Urinary bladder (tissue), 4 donors: Measurements from ENCODE around the gene PPP2R5C. TPM values are rescaled to one million over a fixed set of nuclear protein-coding genes. Genes with fewer than 3 reads are reported as not detected.

ENCODE experiments used
- DNase-seq: peaks from one replicate; pipeline ENCODE4 v3.0.0-alpha.2; 2015; ENCODE audit errors: extremely low spot score
- H3K27ac ChIP-seq: one replicate; pipeline ENCODE4 v1.5.1; 2013; ENCODE audit warnings: low read depth, mild to moderate bottlenecking, moderate library complexity
- H3K36me3 ChIP-seq: one replicate; pipeline ENCODE4 v1.6.1; 2013; ENCODE audit warnings: mild to moderate bottlenecking, moderate library complexity; ENCODE audit not compliant: insufficient read depth
- H3K4me1 ChIP-seq: one replicate; pipeline ENCODE4 v1.6.1; 2013; ENCODE audit warnings: mild to moderate bottlenecking, moderate library complexity; ENCODE audit not compliant: insufficient read depth
- H3K4me3 ChIP-seq: one replicate; pipeline ENCODE4 v1.5.1; 2013; ENCODE audit warnings: low read depth, low read length
- WGBS: extraction: QIAGEN DNeasy Blood & Tissue Kit; methylation state at CpG from one replicate; pipeline ENCODE4 v1.1.7; 2013; 5-methylcytosine and 5-hydroxymethylcytosine counted together
- polyA plus RNA-seq: library from polyadenylated mRNA; stranded (reverse); fragments of 200-250 nt; gene quantifications from one replicate; pipeline ENCODE4 v1.2.3, GENCODE V29; 2013
- total RNA-seq: library from RNA; depleted of rRNA; stranded (reverse); fragments of >200 nt; gene quantifications from one replicate; pipeline ENCODE4 v1.2.3, GENCODE V29; 2014
- donor health status: healthy with polysubstance abuse.
- donor health status: healthy.

PPP2R5C gene
- total and polyA plus RNA-seq, 2 donors: 85.4 to 118 TPM

DNA sequence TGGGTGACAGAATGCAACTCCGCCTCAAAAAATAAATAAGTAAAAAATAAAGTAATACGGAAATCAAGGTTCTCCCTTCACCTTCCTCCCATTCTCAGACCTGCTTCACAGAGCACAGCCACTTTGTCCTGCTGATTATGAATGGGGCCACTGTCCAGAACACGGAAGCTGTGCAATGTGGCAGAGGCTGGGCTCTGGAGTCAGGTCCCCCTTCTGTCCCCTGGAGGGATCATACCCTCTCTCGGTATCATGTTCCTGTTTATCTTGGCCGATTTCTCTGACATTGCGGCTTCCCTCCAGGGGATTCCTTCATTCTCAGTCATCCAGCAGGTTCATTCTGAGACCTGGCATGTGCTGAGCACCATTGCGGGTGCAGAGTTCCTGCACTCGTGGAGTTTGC lies 11.3 kb downstream of the PPP2R5C start:
- H3K4me1 ChIP-seq: no peaks in the 10 kb centered on the region
- no peak for DNase-seq
- 90% methylated on average over 8 of the region's 8 CpGs for WGBS
- no peaks in the 10 kb centered on the region for H3K36me3 ChIP-seq
- no peak overlapping the region for H3K4me3 ChIP-seq
- H3K27ac ChIP-seq: no peak overlapping the region

DNA sequence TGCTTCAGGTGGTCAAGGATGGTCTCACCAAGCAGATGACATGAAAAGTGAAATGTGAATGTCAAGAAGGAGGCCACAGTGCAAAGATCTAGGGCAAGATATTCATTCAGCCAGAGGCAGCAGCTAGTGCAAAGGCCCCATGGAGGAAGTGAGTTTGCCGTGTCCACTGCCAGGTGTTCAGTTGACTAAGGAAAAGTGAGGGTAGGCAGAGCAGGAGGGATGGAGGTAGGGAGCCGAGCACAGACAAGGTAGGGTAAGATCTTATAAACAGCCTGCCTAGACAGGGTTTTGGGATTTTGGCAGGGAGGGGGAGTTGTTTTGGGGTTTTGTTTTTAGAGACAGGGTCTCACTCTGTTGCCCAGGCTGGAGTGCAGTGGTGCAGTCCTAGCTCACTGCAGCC lies 11.9 kb downstream of the PPP2R5C start:
- Histone ChIP-seq H3K4me3 (no peak overlapping the region), H3K27ac (no peak overlapping the region), H3K4me1 (no peaks in the 10 kb centered on the region), H3K36me3 (no peaks in the 10 kb centered on the region)
- no peak for DNase-seq
- WGBS: 87% methylated on average over 2 of the region's 2 CpGs

DNA sequence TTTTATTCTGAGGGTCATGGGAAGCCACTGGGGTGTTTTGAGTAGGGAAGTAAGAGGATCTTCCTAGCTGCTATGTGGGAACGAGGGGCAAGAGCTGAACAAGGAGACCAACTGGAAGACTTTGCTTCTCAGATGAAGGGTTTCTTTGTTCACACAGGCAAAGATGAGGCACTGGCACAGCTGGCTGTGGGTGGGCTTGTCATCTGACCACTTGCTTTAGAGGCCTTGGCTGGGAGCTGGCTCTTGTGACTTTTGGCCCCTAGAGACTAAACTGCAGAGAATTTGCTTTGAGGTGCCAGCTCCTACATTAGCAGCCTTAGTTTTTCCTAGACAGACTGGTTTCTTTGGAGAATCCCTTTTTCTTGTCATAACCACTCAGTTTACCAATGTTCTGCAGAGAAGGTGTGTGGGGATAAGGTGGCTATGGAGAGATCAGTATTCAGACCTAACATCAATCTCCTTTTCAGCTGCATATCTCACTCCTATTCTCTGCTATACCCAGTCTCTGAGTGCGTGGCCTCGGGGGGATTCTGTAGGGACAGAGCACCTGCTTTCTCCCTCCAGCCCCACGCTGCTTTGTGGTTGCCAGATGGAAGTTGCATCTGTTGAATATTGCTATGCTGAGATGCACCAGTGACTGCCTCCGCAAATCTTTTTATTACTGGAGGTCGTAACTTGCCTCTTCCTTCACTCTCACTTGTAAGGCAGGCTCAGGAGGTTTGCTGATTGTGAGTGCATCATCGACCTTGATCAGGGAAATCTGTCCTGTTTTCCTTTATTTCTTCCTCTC lies 12.7 kb downstream of the PPP2R5C start:
- no peaks in the 10 kb centered on the region for H3K4me1 ChIP-seq
- H3K4me3 ChIP-seq: no peak overlapping the region
- H3K36me3 ChIP-seq: no peaks in the 10 kb centered on the region
- DNase-seq: no peak
- WGBS: 83% methylated on average over 7 of the region's 7 CpGs
- H3K27ac ChIP-seq: no peak overlapping the region

DNA sequence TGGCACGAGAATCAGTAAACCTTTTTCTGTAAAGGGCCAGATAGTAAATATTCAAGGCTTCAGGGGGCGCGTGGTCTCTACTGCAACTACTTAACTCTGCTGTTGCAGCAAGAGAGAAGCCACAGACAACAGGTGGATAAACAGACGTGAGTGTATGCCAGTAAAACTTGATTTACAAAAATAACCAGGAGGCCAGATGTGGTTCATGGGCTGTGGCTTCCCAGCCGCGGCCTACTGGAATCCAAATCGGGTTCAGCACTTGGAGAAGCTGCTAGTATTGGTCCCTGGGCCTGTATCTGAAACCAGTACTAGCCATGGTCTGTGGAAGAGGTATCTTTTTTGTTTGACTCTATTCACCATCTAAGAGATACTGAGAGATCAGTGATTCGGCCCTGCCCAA lies 13.3 kb downstream of the PPP2R5C start:
- Histone ChIP-seq H3K27ac (no peak overlapping the region), H3K36me3 (no peaks in the 10 kb centered on the region), H3K4me1 (no peaks in the 10 kb centered on the region), H3K4me3 (no peak overlapping the region)
- DNase-seq: no peak
- 76% methylated on average over 8 of the region's 8 CpGs for WGBS

DNA sequence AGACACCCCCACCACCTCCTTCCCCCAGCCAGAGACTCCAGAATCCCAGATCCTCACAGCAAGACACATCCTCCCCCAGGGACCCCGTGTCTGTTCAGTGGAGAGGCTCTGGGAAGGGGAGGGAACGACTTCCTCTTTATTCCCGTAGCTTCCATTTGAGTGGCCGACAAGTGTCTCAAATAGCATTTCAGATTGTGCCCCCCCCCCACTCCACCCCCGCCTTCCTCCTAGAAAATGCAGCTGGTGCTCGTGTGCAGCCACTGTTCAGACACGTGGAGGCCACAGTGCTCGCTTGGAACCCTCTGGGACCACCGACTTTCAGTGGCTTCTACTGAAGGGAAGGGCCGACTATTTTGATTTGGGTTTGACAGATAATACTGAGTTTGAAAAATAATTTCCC lies 14.3 kb downstream of the PPP2R5C start:
- DNase-seq: no peak

DNA sequence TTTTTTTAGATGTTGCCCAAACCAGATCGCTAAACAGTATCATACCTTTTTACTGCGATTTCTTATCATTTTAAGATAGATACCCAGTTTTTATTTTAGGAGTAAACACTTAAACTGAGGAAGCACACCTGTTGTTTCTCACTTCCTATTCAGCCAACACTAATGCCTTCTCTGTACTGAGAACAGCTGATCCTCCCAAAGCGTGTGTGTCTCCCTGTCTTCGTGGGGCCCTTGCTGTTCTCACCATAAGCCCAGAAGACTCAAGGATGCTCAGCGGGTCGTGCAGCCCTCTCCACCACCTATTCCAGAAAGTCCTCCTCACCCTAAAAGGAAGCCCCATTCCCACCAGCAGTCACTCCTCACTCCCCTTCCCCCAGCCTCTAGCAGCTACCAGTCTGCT lies 14.8 kb downstream of the PPP2R5C start:
- H3K4me3 ChIP-seq: no peak overlapping the region
- no peak overlapping the region for H3K27ac ChIP-seq
- no peak for DNase-seq
- H3K4me1 ChIP-seq: no peaks in the 10 kb centered on the region
- no peaks in the 10 kb centered on the region for H3K36me3 ChIP-seq
- 65% methylated on average over 6 of the region's 6 CpGs for WGBS

More for the DNA sequence above, 14.3 kb downstream of the PPP2R5C start:
- 77% methylated on average over 10 of the region's 10 CpGs for WGBS
- Histone ChIP-seq H3K4me1 (no peaks in the 10 kb centered on the region), H3K27ac (no peak overlapping the region), H3K4me3 (no peak overlapping the region), H3K36me3 (no peaks in the 10 kb centered on the region)

DNA sequence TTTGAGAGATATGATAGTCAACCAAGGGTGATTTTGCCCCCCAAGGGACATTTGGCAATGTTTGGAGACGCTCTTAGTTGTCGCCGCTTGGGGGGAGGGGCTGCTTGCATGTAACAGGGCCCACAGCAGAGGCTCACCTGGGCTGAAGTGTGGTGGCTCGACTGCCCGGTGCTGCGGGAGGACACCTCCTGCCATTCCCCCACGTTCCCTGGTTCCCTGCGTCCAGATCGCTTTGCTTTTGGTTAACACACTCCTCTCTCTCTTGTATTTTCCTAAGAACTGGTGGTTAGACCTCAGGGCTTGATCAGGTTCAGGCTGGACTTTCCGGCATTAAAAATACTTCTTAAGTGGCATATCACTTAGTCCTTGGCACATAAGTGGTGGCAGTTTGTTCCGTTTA lies 18.9 kb downstream of the PPP2R5C start:
- no peak for DNase-seq
- no peak overlapping the region for H3K4me3 ChIP-seq
- no peaks in the 10 kb centered on the region for H3K36me3 ChIP-seq
- WGBS: 73% methylated on average over 11 of the region's 11 CpGs
- no peaks in the 10 kb centered on the region for H3K4me1 ChIP-seq
- H3K27ac ChIP-seq: no peak overlapping the region

DNA sequence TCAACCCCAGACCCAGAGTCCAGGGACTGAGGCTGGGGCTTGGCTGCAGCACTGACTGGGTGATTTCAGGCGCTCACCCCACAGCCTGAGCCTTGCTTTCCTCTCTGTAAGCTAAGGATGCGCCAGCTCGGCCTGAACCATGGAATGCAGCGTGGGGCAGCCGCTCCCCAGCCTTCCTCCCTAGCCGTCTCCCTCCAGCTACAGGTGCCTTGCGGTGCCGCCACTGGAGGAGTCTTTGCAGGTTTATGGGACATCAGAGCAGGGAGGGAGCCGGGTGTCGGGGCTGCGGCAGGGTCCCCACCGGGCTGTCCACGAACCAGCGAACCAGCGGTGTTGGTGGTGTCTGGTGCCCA lies 19.4 kb downstream of the PPP2R5C start:
- H3K27ac ChIP-seq: no peak overlapping the region
- no peak for DNase-seq
- peak overlapping the region; percentile 54 for H3K4me3 ChIP-seq
- H3K36me3 ChIP-seq: no peaks in the 10 kb centered on the region
- WGBS: 14% methylated on average over 15 of the region's 15 CpGs
- H3K4me1 ChIP-seq: no peaks in the 10 kb centered on the region

DNA sequence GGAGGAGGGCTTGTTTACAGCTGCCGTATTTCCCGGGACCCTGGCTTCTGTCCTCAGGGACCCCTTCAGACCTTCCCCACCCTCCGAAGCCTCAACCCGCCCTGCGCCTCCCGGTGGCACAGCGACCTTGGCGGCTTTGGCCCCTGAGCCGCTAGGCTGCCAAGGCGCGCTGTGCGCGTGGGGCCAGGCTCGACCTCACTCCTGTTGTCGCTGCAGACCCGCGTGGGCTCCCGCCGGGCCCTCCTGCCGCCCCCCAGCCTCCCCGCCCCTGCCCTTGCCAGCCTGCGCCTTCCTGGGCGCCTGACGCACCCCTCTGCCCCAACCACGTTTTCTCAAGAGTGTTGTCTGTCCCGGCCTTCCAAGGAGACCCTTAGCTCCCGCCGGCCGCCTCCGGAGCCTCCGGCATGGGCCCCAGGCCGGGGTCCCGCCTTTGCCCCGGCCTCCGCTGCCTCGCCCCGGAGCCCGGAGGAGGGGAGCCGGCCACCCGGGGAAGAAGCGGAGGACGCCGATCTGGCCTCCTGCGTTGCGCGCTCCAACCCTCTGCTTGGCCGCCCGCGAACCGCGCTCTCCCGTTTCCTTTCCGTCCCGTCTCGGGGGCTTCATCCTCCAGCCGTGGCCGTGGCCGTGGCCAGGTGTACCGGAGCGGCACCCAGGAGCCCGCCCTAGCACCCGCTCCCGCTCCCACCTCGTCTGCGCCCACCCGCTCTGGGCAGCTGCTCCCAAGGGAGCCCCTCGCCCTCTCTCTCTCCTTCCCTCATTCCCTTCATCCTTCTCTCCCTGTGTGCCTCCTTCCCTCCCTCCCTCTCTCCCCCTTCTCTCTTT lies 19.9 kb downstream of the PPP2R5C start:
- no peak for DNase-seq
- Histone ChIP-seq H3K27ac (no peak overlapping the region), H3K36me3 (no peaks in the 10 kb centered on the region), H3K4me1 (no peaks in the 10 kb centered on the region), H3K4me3 (peak overlapping the region; percentile 54)
- 1% methylated on average over 67 of the region's 67 CpGs for WGBS

DNA sequence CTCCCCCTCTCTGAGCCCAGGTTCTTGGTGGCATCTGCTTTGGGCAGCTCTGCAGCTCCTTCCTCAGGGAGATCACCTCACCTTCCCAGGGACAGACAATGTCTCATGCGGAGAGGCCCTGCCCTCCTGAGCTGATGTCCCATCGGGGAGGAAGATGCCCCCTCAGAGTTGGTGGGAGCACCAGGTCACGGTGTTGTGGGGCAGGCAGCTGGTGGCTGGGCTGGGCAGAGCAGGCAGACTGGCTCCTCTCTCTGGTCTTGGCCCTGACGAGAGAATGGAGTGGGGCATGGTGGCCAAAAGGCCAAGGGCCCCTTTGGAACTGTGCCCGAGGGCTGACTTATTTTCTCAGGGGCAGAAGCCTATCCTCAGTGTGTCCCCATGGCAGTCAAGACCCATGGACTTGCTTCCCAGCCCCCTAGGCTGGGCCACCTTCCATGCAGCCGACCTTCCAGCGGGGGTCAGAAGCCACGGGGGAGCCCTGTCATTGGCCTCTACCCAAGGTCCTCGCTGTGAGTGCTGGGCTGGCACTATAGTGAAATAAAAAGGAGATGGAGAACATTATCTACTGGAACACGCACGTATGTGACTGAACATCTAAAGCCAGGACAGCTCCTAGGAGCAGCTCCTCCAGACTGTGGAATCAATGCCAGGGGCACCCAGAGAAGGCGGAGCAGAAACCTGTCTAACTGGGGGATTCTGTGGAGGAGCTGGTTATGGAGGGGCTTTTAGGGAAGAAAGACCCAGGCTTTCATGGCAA lies 21.9 kb downstream of the PPP2R5C start:
- no peak overlapping the region for H3K27ac ChIP-seq
- DNase-seq: no peak
- WGBS: 95% methylated on average over 12 of the region's 12 CpGs
- H3K4me1 ChIP-seq: no peaks in the 10 kb centered on the region
- H3K36me3 ChIP-seq: no peaks in the 10 kb centered on the region
- no peak overlapping the region for H3K4me3 ChIP-seq

DNA sequence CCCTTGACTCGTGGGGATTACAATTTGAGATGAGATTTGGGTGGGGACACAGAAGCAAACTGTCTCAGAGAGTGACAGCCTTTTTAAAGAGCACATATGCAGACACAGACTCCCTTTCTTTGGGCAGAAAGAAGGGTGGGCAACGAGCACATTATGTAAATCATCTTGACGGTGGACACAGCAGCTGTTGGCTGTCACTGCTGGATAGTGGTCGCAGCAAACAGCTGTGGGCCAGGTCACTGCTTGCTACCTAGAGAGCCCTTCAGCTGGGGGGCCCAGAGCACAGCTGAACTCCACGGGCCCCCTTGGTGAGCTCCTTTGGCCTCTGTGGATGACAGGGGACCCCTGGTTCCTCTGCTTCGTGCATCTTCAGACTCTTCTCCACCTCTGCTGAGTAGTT lies 23.1 kb downstream of the PPP2R5C start:
- Histone ChIP-seq H3K27ac (no peak overlapping the region), H3K36me3 (no peaks in the 10 kb centered on the region), H3K4me1 (no peaks in the 10 kb centered on the region), H3K4me3 (no peak overlapping the region)
- no peak for DNase-seq
- WGBS: 62% methylated on average over 6 of the region's 6 CpGs

DNA sequence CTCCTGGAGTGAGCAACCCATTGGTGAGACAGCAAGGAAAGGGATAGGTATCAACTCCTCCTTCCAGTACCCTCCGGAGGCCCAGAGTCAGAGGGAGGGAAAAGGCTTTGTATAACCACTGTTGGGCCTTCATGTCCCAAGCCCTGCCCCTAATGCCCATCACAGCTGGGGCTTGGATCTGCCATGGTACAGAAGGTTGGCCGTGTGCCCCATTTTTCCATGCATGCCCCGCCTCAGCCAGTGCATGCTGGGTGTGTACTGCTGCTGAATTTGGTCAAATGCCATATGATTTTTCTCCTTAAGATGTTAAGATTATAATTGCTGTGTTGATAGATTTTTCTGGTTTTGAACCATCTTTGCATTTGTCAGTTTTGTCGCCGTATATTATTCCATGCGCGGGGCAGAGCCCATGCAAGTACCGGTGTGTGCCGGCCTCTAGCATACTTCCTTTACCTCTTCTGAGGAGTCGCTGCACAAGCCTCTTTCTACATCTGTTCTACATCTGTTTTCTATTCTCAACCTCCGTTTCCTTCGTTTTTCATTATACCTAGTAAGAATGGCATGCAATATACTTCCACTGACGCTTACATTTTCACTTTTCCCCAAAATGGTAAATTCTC lies 26.6 kb downstream of the PPP2R5C start:
- 89% methylated on average over 13 of the region's 13 CpGs for WGBS
- Histone ChIP-seq H3K27ac (no peak overlapping the region), H3K4me3 (no peak overlapping the region), H3K4me1 (no peaks in the 10 kb centered on the region), H3K36me3 (no peaks in the 10 kb centered on the region)
- DNase-seq: no peak

DNA sequence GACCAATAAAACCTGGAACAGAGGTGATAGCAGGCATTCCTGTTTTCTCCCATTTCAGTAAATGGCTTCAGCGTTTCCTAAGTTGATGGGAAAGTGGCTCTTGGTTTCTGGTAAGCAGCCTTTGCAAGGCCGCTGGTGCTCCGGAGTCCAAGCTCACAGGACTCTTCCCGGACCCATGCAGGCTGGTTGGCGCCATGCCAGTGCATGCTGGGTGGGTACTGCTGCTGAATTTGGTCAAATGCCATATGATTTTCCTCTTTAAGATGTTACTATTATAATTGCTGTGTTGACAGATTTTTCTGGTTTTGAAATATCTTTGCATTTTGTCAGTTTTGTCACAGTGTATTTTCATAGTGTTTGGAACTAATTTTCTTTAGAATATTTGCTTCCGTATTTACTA lies 27.7 kb downstream of the PPP2R5C start:
- Histone ChIP-seq H3K27ac (no peak overlapping the region), H3K4me1 (no peaks in the 10 kb centered on the region), H3K4me3 (no peak overlapping the region), H3K36me3 (no peaks in the 10 kb centered on the region)
- 50% methylated on average over 6 of the region's 6 CpGs for WGBS
- DNase-seq: no peak
